ENCODE results near the gene UGT3A1. TPM values are rescaled to one million over a fixed set of nuclear protein-coding genes. Genes with fewer than 3 reads are reported as not detected.
"Not testable (repeated sequence)": the region's sequence is repeated elsewhere in the genome, so short reads cannot be mapped to it uniquely, and the experiment has no call there.

Gene UGT3A1
- total and polyA plus RNA-seq, 3 donors from 2014 or later: 4.3 to 12.4 (median 7.5) TPM

DNA sequence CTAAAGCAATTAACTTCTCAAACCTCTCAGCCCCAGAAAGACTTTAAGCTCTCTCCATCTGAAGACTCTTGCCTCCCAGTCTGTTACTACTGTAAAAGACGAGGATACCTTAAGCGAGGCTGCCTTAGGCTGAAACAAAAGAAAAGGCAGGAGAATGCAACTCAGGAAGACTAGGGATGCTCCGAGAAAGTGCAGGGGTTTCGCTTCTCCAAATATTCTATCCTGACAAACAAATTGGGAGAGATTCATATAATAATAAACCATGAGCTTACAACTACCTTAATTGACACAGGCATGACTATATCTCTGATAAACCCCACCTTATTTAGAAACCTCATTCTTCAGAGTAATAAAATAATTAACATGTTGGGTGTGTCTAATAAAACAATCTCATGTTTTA lies 4.9 kb upstream of the UGT3A1 start:
- H3K27me3 ChIP-seq: no peaks in the 10 kb centered on the region
- WGBS, 2 donors: 89% methylated on average over 4 of the region's 4 CpGs
- H3K36me3 ChIP-seq (ENCODE audit: low read depth, missing control alignments): no peaks in the 10 kb centered on the region
- TF ChIP-seq, protein P1, sequence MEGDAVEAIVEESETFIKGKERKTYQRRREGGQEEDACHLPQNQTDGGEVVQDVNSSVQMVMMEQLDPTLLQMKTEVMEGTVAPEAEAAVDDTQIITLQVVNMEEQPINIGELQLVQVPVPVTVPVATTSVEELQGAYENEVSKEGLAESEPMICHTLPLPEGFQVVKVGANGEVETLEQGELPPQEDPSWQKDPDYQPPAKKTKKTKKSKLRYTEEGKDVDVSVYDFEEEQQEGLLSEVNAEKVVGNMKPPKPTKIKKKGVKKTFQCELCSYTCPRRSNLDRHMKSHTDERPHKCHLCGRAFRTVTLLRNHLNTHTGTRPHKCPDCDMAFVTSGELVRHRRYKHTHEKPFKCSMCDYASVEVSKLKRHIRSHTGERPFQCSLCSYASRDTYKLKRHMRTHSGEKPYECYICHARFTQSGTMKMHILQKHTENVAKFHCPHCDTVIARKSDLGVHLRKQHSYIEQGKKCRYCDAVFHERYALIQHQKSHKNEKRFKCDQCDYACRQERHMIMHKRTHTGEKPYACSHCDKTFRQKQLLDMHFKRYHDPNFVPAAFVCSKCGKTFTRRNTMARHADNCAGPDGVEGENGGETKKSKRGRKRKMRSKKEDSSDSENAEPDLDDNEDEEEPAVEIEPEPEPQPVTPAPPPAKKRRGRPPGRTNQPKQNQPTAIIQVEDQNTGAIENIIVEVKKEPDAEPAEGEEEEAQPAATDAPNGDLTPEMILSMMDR (IDR thresholded peaks at IDR 0.05): no peak
- no peak for TF ChIP-seq POLR2A (IDR thresholded peaks at IDR 0.05)
- no peaks in the 10 kb centered on the region for H3K4me1 ChIP-seq
- no peak overlapping the region for H3K27ac ChIP-seq
- intact Hi-C loops (cut with DNase I; ENCODE audit: low total_unique reads): no loop called here
- no peak overlapping the region for H3K4me3 ChIP-seq
- DNase-seq: no peak
- no peaks in the 10 kb centered on the region for H3K9me3 ChIP-seq

DNA sequence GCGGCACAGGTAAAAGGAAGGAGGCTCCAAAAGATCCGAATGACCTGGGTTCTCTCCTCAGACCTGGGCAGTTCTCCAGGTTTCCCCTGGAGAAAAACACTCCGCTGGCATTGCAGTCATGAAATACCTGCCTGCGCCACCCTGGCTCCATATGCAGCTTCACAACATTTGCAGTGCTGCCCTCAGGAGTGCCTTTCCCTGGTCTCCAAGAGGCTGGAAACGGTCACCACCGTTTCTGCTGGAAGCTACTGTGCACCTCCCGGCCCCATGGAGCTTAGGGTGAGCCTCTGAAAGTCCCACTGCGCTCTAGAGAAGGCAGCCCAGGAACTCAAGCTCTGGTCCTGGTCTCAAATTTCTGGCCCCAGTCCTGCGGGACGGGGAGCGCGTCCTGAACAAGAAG lies 670 bp downstream of the UGT3A1 start:
- TF ChIP-seq, protein P1 (IDR thresholded peaks at IDR 0.05): no peak
- no peak for TF ChIP-seq POLR2A (IDR thresholded peaks at IDR 0.05)
- no peak for DNase-seq
- Histone ChIP-seq H3K36me3 (ENCODE audit: low read depth, missing control alignments) (no peaks in the 10 kb centered on the region), H3K27me3 (no peaks in the 10 kb centered on the region), H3K9me3 (no peaks in the 10 kb centered on the region), H3K4me1 (no peaks in the 10 kb centered on the region), H3K4me3 (peak overlapping the region; percentile 9 to 34), H3K27ac (no peak overlapping the region)
- WGBS, 2 donors: 17 to 34% methylated on average over 12 of the region's 12 CpGs
- intact Hi-C loops (cut with DNase I; ENCODE audit: low total_unique reads): no loop called here

DNA sequence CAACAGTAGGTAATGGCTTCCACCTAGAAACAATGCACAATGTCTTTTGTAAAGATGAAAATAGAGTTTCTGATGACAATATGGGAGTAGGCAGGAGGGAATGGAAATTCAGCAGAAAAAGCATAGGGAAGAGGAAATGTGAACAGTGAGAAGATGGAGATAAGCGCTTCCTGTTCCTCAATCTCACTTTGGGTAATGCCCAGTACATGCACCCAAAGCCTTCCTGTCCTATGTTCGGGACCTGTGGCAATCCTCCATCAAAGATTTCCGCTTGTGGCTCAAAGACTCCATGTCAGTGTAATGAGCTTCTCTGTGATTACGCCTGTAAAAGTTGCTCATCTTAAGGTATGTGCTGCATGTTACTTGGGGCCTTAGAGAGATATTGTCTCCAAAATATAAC lies 2.7 kb downstream of the UGT3A1 start:
- WGBS, 2 donors: 50 to 76% methylated on average over 4 of the region's 4 CpGs
- intact Hi-C loops (cut with DNase I; ENCODE audit: low total_unique reads): no loop called here
- no peak for TF ChIP-seq POLR2A (IDR thresholded peaks at IDR 0.05)
- TF ChIP-seq, protein P1 (IDR thresholded peaks at IDR 0.05): no peak
- H3K4me3 ChIP-seq: no peak overlapping the region
- H3K9me3 ChIP-seq: no peaks in the 10 kb centered on the region
- no peak overlapping the region for H3K27ac ChIP-seq
- no peaks in the 10 kb centered on the region for H3K36me3 ChIP-seq (ENCODE audit: low read depth, missing control alignments)
- no peaks in the 10 kb centered on the region for H3K4me1 ChIP-seq
- no peak for DNase-seq
- H3K27me3 ChIP-seq: no peaks in the 10 kb centered on the region

DNA sequence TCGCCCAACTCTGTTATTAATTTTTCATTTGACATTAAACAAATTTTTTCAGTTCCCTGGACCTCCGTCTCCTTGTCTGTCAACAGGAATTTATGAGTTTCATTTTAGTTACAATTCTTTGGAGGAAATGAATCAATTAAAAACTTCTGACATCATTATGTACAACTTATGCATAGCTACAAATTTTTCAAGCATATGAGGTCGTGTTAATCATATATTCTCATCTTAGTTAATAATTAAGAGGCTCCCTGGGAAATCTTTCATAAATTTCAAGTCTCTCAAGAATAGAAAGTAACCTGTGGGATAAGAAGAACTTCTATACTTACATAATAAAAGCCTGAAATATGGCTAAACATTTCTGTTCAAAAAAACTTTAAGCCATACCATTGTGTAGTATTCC lies 3.4 kb downstream of the UGT3A1 start:
- TF ChIP-seq, protein P1 (IDR thresholded peaks at IDR 0.05): no peak
- TF ChIP-seq POLR2A (IDR thresholded peaks at IDR 0.05): no peak
- H3K27ac ChIP-seq: no peak overlapping the region
- no peaks in the 10 kb centered on the region for H3K4me1 ChIP-seq
- H3K27me3 ChIP-seq: no peaks in the 10 kb centered on the region
- DNase-seq: no peak
- intact Hi-C loops (cut with DNase I; ENCODE audit: low total_unique reads): no loop called here
- WGBS, 2 donors: 63 to 66% methylated on average over 3 of the region's 3 CpGs
- no peaks in the 10 kb centered on the region for H3K36me3 ChIP-seq (ENCODE audit: low read depth, missing control alignments)
- H3K9me3 ChIP-seq: no peaks in the 10 kb centered on the region
- H3K4me3 ChIP-seq: no peak overlapping the region

DNA sequence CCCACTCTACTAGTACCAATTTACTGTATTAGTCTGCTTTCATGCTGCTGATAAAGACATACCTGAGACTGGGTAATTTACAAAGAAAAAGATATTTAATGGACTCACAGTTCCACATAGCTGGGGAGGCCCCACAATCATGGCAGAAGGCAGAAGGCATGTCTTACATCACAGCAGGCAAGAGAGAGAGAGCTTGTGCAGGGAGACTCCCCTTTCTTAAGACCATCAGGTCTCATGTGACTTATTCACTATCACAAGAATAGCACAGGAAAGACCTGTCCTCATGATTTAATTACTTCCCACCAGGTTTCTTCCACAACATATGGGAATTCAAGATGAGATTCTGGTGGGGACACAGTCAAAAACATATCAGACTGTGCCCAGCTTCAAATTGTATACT lies 11.5 kb downstream of the UGT3A1 start:
- no peaks in the 10 kb centered on the region for H3K27me3 ChIP-seq
- no peaks in the 10 kb centered on the region for H3K36me3 ChIP-seq (ENCODE audit: low read depth, missing control alignments)
- TF ChIP-seq POLR2A (IDR thresholded peaks at IDR 0.05): no peak

DNA sequence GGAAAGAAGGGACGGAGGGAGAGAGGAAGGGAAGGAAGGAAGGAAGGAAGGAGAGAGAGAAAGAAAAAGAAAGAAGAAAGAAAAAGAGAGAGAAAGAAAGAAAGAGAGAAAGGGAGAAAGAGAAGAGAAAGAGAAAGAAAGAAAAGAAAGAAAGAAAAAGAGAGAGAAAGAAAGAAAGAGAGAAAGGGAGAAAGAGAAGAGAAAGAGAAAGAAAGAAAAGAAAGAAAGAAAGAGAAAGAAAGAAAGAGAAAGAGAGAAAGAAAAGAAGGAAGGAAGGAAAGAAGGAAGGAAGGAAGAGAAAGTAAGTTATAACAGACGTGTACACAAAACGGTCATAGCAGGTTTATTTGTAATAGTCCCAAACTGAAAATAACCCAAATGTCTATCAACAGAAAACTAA lies 14.3 kb downstream of the UGT3A1 start:
- H3K4me3 ChIP-seq; H3K27ac ChIP-seq; H3K27me3 ChIP-seq; H3K9me3 ChIP-seq; H3K4me1 ChIP-seq; H3K36me3 ChIP-seq (ENCODE audit: low read depth, missing control alignments); intact Hi-C loops (cut with DNase I; ENCODE audit: low total_unique reads); DNase-seq: not testable (repeated sequence)
- WGBS, 2 donors: 50 to 57% methylated on average over 3 of the region's 3 CpGs

More for the DNA sequence above, 11.5 kb downstream of the UGT3A1 start:
- Histone ChIP-seq H3K4me1 (no peaks in the 10 kb centered on the region), H3K9me3 (no peaks in the 10 kb centered on the region), H3K4me3 (no peak overlapping the region), H3K27ac (no peak overlapping the region)
- DNase-seq: no peak
- intact Hi-C loops (cut with DNase I; ENCODE audit: low total_unique reads): no loop called here
